OCI-LY1 (cell line): ENCODE measurements around the gene VSTM4.

Source experiments
- H2AFZ ChIP-seq: fragments of 200-600 bp; sonication (generic), shearing (Covaris generic); 2 replicates; pipeline ENCODE4 v1.6.0; 2014; ENCODE audit warnings: antibody characterized with exemption, mild to moderate bottlenecking, low read length
- H3F3A ChIP-seq: fragments of 200-600 bp; sonication (generic), shearing (Covaris generic); 2 replicates; pipeline ENCODE4 v1.6.0; 2014; ENCODE audit warnings: mild to moderate bottlenecking, antibody characterized with exemption, low read length, moderate library complexity; ENCODE audit not compliant: insufficient read depth
- H3K27ac ChIP-seq: fragments of 200-600 bp; sonication (generic); 2 replicates; pipeline ENCODE4 v1.5.1; 2014; ENCODE audit warnings: low read length, mixed run types, mild to moderate bottlenecking, low read depth; ENCODE audit not compliant: poor library complexity, severe bottlenecking
- H3K27me3 ChIP-seq: fragments of 200-600 bp; sonication (generic); 2 replicates; pipeline ENCODE4 v1.6.0; 2014; ENCODE audit warnings: antibody characterized with exemption, mild to moderate bottlenecking, low read length, moderate library complexity; ENCODE audit not compliant: insufficient read depth
- H3K36me3 ChIP-seq: fragments of 200-600 bp; sonication (generic); 2 replicates; pipeline ENCODE4 v1.6.1; 2014; ENCODE audit warnings: mild to moderate bottlenecking, antibody characterized with exemption, low read length, moderate library complexity, mixed read lengths; ENCODE audit not compliant: insufficient read depth
- H3K4me1 ChIP-seq: fragments of 200-600 bp; sonication (generic); 2 replicates; pipeline ENCODE4 v1.5.1; 2014; ENCODE audit warnings: mild to moderate bottlenecking, low read length, moderate library complexity; ENCODE audit not compliant: insufficient read depth, severe bottlenecking
- H3K4me2 ChIP-seq: fragments of 200-600 bp; sonication (generic), shearing (Covaris generic); 2 replicates; pipeline ENCODE4 v1.6.1; 2014; ENCODE audit warnings: low read length
- H3K4me3 ChIP-seq: fragments of 200-600 bp; sonication (generic); 2 replicates; pipeline ENCODE4 v1.5.1; 2014; ENCODE audit warnings: low read length, low read depth, mild to moderate bottlenecking, mixed read lengths; ENCODE audit not compliant: poor library complexity, severe bottlenecking
- H3K79me2 ChIP-seq: fragments of 200-600 bp; shearing (Covaris generic); 2 replicates; pipeline ENCODE4 v1.6.1; 2016; ENCODE audit warnings: mixed run types, low read length, mixed read lengths; ENCODE audit not compliant: insufficient read depth
- H3K9ac ChIP-seq: fragments of 200-600 bp; sonication (generic), shearing (Covaris generic); 2 replicates; pipeline ENCODE4 v1.6.1; 2014; ENCODE audit warnings: mild to moderate bottlenecking, low read length, mixed read lengths
- H3K9me2 ChIP-seq: fragments of 200-600 bp; sonication (generic), shearing (Covaris generic); 2 replicates; pipeline ENCODE4 v1.6.1; 2014; ENCODE audit warnings: low read depth, mild to moderate bottlenecking, low read length, mixed read lengths
- H3K9me3 ChIP-seq: fragments of 200-600 bp; shearing (Covaris generic); 2 replicates; pipeline ENCODE4 v1.6.1; 2014; ENCODE audit warnings: low read length, mixed read lengths
- H4K20me1 ChIP-seq: fragments of 200-600 bp; sonication (generic), shearing (Covaris generic); 2 replicates; pipeline ENCODE4 v1.6.0; 2016; ENCODE audit warnings: mild to moderate bottlenecking, low read length; ENCODE audit not compliant: insufficient read depth
- EZH2 ChIP-seq: fragments of 200-600 bp; sonication (generic), shearing (Covaris generic); IDR thresholded peaks from 2 replicates; pipeline ENCODE4 v1.8.0; 2017; ENCODE audit warnings: borderline replicate concordance, mixed run types, mild to moderate bottlenecking, antibody characterized with exemption, low read length, moderate library complexity, mixed read lengths
- TF ChIP-seq, protein P1 (sequence below): fragments of 200-600 bp; sonication (generic), shearing (Covaris generic); IDR thresholded peaks from 2 replicates; pipeline ENCODE4 v1.5.1; 2017; ENCODE audit warnings: mild to moderate bottlenecking, antibody characterized with exemption, low read length, moderate library complexity, mixed read lengths

The VSTM4 gene

DNA sequence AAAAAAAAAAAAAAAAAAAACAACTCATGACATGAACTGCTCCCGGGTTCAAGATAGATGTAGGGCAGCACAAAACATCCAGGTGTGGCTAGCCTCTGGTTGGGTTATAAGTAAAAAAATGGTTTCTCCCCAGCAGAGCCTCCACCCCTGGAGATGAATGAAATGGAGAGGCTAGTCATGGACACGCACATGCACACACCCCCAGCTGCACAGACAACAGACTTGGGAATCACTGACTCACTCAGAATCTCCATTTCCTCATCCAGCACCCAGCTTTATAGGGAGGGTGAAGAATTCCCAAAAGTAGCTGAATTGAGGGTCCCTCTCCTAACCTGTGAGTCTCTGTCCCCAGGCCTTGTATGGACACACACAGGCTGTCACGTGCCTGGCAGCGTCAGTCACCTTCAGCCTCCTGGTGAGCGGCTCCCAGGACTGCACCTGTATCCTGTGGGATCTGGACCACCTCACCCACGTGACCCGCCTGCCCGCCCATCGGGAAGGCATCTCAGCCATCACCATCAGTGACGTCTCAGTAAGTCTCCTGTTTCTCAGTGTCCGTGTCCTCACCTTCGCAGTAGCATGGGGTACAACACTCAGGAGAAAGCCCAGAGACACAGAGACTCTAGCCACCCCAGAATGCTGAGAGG lies 140.7 kb downstream of the VSTM4 start:
- Histone ChIP-seq H3K9me3 (no peaks in the 10 kb centered on the region), H4K20me1 (no peaks in the 10 kb centered on the region), H3K4me2 (no peak overlapping the region), H3K9me2 (no peaks in the 10 kb centered on the region), H3F3A (no peaks in the 10 kb centered on the region), H3K9ac (no peak overlapping the region), H3K4me3 (no peak overlapping the region), H3K36me3 (peaks cover 80% of the 10 kb centered on the region), H3K79me2 (no peaks in the 10 kb centered on the region), H3K27ac (no peak overlapping the region), H3K27me3 (no peaks in the 10 kb centered on the region), H3K4me1 (no peaks in the 10 kb centered on the region), H2AFZ (no peak overlapping the region)
- no peak for TF ChIP-seq EZH2
- TF ChIP-seq, protein P1, sequence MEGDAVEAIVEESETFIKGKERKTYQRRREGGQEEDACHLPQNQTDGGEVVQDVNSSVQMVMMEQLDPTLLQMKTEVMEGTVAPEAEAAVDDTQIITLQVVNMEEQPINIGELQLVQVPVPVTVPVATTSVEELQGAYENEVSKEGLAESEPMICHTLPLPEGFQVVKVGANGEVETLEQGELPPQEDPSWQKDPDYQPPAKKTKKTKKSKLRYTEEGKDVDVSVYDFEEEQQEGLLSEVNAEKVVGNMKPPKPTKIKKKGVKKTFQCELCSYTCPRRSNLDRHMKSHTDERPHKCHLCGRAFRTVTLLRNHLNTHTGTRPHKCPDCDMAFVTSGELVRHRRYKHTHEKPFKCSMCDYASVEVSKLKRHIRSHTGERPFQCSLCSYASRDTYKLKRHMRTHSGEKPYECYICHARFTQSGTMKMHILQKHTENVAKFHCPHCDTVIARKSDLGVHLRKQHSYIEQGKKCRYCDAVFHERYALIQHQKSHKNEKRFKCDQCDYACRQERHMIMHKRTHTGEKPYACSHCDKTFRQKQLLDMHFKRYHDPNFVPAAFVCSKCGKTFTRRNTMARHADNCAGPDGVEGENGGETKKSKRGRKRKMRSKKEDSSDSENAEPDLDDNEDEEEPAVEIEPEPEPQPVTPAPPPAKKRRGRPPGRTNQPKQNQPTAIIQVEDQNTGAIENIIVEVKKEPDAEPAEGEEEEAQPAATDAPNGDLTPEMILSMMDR, result no peak

DNA sequence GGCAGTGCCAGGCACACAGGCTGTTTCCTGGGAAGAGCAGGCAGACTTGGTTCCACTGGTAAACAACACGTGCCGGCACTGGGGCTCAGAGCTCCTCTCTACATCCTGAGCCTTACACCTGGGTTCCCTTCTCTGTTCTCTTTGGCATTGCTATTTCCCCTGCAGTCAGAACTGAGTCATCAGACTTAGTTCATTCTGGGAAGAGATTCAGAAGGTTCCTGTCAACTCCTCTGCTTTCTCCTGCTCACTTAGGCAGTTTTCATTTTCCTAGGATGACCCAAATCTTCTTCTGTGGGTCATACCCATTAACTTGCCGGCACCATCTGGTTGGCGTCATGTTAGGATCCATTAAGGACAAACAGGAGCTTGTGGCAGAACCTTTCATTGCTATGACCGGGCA lies 142.3 kb downstream of the VSTM4 start:
- Histone ChIP-seq H3K27ac (no peak overlapping the region), H3K4me2 (no peak overlapping the region), H3K79me2 (no peaks in the 10 kb centered on the region), H3F3A (no peaks in the 10 kb centered on the region), H3K4me3 (no peak overlapping the region), H2AFZ (no peak overlapping the region), H3K27me3 (no peaks in the 10 kb centered on the region), H3K9ac (no peak overlapping the region), H3K9me2 (no peaks in the 10 kb centered on the region), H3K36me3 (peaks cover 82% of the 10 kb centered on the region), H4K20me1 (no peaks in the 10 kb centered on the region), H3K4me1 (no peaks in the 10 kb centered on the region), H3K9me3 (no peaks in the 10 kb centered on the region)
- TF ChIP-seq EZH2, result no peak

DNA sequence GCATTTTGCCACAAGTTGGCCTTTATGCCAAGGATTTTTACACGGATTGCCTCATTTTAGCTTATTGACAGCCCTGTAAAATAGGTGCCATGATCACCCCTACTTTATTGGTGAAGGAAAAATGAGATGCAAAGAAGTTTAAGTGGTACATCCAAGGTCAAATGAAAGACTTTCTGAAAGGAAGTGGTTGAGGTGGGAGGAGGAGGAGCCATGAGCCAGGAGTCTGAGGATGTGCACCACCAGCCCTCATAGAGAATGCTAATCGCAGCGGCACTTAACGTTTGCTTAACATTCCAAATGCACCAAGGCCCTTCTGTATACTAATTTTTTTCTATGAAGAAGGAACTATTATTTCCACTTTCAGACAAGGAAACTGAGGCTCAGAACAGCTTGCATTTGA lies 144.7 kb downstream of the VSTM4 start:
- Histone ChIP-seq H3K9me3 (no peaks in the 10 kb centered on the region), H2AFZ (no peak overlapping the region), H3K27ac (no peak overlapping the region), H3K79me2 (no peaks in the 10 kb centered on the region), H3K9me2 (no peaks in the 10 kb centered on the region), H3F3A (no peaks in the 10 kb centered on the region), H3K9ac (no peak overlapping the region), H3K36me3 (peaks cover 80% of the 10 kb centered on the region), H4K20me1 (no peaks in the 10 kb centered on the region), H3K4me3 (no peak overlapping the region), H3K4me2 (no peak overlapping the region), H3K4me1 (no peaks in the 10 kb centered on the region), H3K27me3 (no peaks in the 10 kb centered on the region)
- TF ChIP-seq EZH2, result no peak
- TF ChIP-seq, protein P1, result no peak

DNA sequence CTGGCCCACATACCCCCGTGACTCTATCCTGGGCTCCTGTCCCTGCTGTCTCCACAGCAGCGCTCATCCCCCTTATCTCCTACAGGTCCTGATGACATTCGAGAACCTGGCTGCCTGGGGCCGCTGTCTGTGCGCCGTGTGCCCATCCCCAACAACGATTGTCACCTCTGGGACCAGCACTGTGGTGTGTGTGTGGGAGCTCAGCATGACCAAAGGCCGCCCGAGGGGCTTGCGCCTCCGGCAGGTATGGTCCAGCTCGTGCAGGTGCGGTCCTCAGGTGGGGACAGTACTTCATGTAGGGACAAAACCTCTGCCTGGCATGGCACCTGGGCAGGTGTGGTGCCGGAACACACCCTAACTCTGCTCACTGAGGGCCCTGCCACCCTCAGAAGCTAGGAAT lies 145.3 kb downstream of the VSTM4 start:
- Histone ChIP-seq H2AFZ (no peak overlapping the region), H3K4me2 (no peak overlapping the region), H3K4me1 (no peaks in the 10 kb centered on the region), H3K4me3 (no peak overlapping the region), H3F3A (no peaks in the 10 kb centered on the region), H3K9me2 (no peaks in the 10 kb centered on the region), H3K9ac (no peak overlapping the region), H3K36me3 (peaks cover 78% of the 10 kb centered on the region), H3K27me3 (no peaks in the 10 kb centered on the region), H4K20me1 (no peaks in the 10 kb centered on the region), H3K9me3 (no peaks in the 10 kb centered on the region), H3K27ac (no peak overlapping the region), H3K79me2 (no peaks in the 10 kb centered on the region)
- TF ChIP-seq, protein P1, result no peak
- TF ChIP-seq EZH2, result no peak
